ENCODE measurements around the gene WWTR1. TPM values are rescaled to one million over a fixed set of nuclear protein-coding genes. Genes with fewer than 3 reads are reported as not detected.

The WWTR1 gene
- total and polyA plus RNA-seq, 2 of the 8 experiments (the other 6 are each of a cell fraction or from before 2014, with no cell fraction given): 15.7 to 18.6 TPM

- peaks cover 0 to 3% (median under 1%) of the 10 kb centered on the region in 4 experiments; a peak in 3 of 7 replicates for H3K4me1 ChIP-seq (replicated peaks in 1 of 4; ENCODE audit: control insufficient read depth in 3 of 4, insufficient read depth in 4 of 4, low read length in 3 of 4)
- TF ChIP-seq CBX5 (IDR thresholded peaks at IDR 0.05; ENCODE audit: low read depth, low read length) (no peak), EZH2 (IDR thresholded peaks at IDR 0.05; ENCODE audit: low read depth, low read length, severe bottlenecking) (no peak), ASH2L (IDR thresholded peaks at IDR 0.05; ENCODE audit: low read length) (no peak), JUND (IDR thresholded peaks at IDR 0.05; ENCODE audit: low read length) (no peak), CHD2 (IDR thresholded peaks at IDR 0.05; ENCODE audit: low read length) (no peak), PHF8 (conservative IDR thresholded peaks at IDR 0.05; ENCODE audit: low read depth, low read length) (no peak), RNF2 (IDR thresholded peaks at IDR 0.05; ENCODE audit: borderline replicate concordance, low read depth, low read length, missing control alignments, poor library complexity, severe bottlenecking) (no peak), KDM1A (IDR thresholded peaks at IDR 0.05; ENCODE audit: borderline replicate concordance, low read length) (no peak), CTCF (IDR thresholded peaks at IDR 0.05; ENCODE audit: control extremely low read depth in 1 of 3, insufficient read depth in 1 of 3, low read depth in 1 of 3, low read length in 3 of 3) (no peak), BRCA1 (IDR thresholded peaks at IDR 0.05; ENCODE audit: low read depth, low read length) (no peak), GTF2F1 (IDR thresholded peaks at IDR 0.05; ENCODE audit: borderline replicate concordance, low read depth, low read length) (no peak)
These were observed 167.4 kb downstream of the WWTR1 start for GRCh38 chr3:149490260-149490971.

More at GRCh38 chr3:149490260-149490971, 167.4 kb downstream of the WWTR1 start:
- Histone ChIP-seq H3K56ac (replicated peaks; ENCODE audit: insufficient read length, low read depth, low read length) (no peak overlapping the region), H3K27me3 (replicated peaks in 1 of 4; ENCODE audit: control insufficient read depth in 3 of 4, extremely low read depth in 1 of 4, insufficient read depth in 3 of 4, low read length in 3 of 4) (no peaks in the 10 kb centered on the region), H4K20me1 (replicated peaks in 1 of 2; ENCODE audit: control insufficient read depth in 1 of 2, insufficient read depth in 2 of 2, low read length in 2 of 2) (no peaks in the 10 kb centered on the region), H3K23me2 (ENCODE audit: low read depth, low read length) (no peaks in the 10 kb centered on the region), H2BK120ac (replicated peaks; ENCODE audit: low read depth, low read length) (no peak overlapping the region), H2BK5ac (ENCODE audit: low read depth, low read length) (no peak overlapping the region), H2BK15ac (ENCODE audit: low read length) (no peak overlapping the region), H2BK12ac (ENCODE audit: low read depth, low read length) (no peak overlapping the region), H4K5ac (ENCODE audit: insufficient read length, low read depth, low read length) (no peak overlapping the region), H3K36me3 (ENCODE audit: control insufficient read depth in 2 of 4, insufficient read depth in 4 of 4, low read length in 3 of 4) (no peaks in the 10 kb centered on the region), H3K27ac (ENCODE audit: low read depth, low read length) (no peak overlapping the region), H2AFZ (ENCODE audit: low read length) (no peak overlapping the region), H4K8ac (ENCODE audit: extremely low read depth, insufficient read depth, low read length) (no peak overlapping the region), H3K79me2 (ENCODE audit: control insufficient read depth in 1 of 2, insufficient read depth in 2 of 2, low read length in 2 of 2) (no peaks in the 10 kb centered on the region), H2AK5ac (ENCODE audit: low read depth, low read length) (no peak overlapping the region), H3K4me3 (ENCODE audit: extremely low read depth in 1 of 4, insufficient read depth in 2 of 4, low read depth in 3 of 4, low read length in 4 of 4) (no peak overlapping the region), H3K4me2 (ENCODE audit: insufficient read depth in 1 of 2, low read depth in 2 of 2, low read length in 2 of 2) (no peak overlapping the region), H3K23ac (ENCODE audit: insufficient read length) (no peak overlapping the region), H3K18ac (ENCODE audit: extremely low read depth, low read length) (no peak overlapping the region), H3K9ac (replicated peaks in 1 of 4; ENCODE audit: extremely low read depth in 1 of 4, low read depth in 3 of 4, low read length in 3 of 4) (no peak overlapping the region), H3K14ac (ENCODE audit: insufficient read length) (no peak overlapping the region), H3K4ac (replicated peaks; ENCODE audit: insufficient read length, low read depth, low read length) (no peak overlapping the region), H3K9me3 (ENCODE audit: insufficient read depth in 2 of 2, low read depth in 1 of 2, low read length in 1 of 2) (no peaks in the 10 kb centered on the region), H2BK20ac (ENCODE audit: low read length) (no peak overlapping the region), H4K91ac (replicated peaks; ENCODE audit: insufficient read length, low read length) (no peak overlapping the region), H3K79me1 (ENCODE audit: low read depth, low read length) (no peaks in the 10 kb centered on the region)
- FAIRE-seq (no peak), DNase-seq (ENCODE audit: low read depth in 1 of 2, low spot score in 2 of 2) (no peak)
- ChIA-PET POLR2A (ENCODE audit: partially characterized antibody) (interaction anchor here (0.8 kb wide), 1 partner anchor 261 kb away, joined by 3 read pairs; no protein-coding TSS in a partner anchor), CTCF (ENCODE audit: partially characterized antibody) (interaction anchor here (0.6 to 11.3 kb wide), 26 partner anchors 7 to 1537 kb away, joined by 3 to 107 read pairs (median 4); partner anchors contain the start of gene TM4SF4)
